ENCODE results near the gene FKBP1A.

DNA sequence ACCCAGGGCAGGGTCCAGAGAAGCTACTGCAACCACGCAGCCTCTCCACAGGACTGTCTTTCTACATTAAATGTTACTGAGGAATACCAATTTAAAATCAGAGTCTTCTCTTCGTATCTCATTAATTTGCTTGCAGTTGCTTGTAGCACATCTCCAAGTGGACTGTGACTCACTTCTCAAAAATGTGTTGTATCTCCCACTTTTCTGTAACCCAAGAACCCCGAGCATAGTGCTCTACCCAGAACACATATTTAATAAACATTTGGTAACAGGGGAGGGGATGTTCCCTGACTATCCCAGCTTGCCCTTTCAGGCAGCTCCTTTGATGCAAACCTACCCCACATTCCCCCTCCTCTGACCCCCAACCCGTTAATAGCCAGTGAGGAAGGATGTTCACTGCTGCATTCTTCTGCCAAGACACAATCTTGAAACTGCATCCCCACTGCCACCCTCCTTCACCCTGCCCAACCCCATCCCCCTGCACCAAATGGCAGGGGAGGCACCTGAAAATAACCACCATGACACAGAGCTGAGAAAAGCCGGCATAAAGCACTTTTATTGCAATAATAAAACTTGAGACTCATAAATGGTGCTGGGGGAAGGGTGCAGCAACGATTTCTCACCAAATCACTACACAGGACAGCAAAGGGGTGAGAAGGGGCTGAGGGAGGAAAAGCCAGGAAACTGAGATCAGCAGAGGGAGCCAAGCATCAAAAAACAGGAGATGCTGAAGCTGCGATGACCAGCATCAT is 24.2 kb downstream of the FKBP1A start:
- TF ChIP-seq REST (IDR thresholded peaks at IDR 0.05; ENCODE audit: low read depth) (no peak), CEBPB (IDR thresholded peaks at IDR 0.05) (no peak), EGR1 (IDR thresholded peaks at IDR 0.05) (no peak), EP300 (IDR thresholded peaks at IDR 0.05; ENCODE audit: borderline replicate concordance) (no peak)
- TF ChIP-seq, protein P1, sequence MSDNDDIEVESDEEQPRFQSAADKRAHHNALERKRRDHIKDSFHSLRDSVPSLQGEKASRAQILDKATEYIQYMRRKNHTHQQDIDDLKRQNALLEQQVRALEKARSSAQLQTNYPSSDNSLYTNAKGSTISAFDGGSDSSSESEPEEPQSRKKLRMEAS (IDR thresholded peaks at IDR 0.05) = no peak

Data from Ishikawa (cell line).